Central memory CD4-positive, alpha-beta T cell (primary cell): ENCODE results near the gene C2CD2.

Experiments used
- DNase-seq: peaks from one replicate; pipeline ENCODE4 v3.0.0; 2022

C2CD2 gene

DNA sequence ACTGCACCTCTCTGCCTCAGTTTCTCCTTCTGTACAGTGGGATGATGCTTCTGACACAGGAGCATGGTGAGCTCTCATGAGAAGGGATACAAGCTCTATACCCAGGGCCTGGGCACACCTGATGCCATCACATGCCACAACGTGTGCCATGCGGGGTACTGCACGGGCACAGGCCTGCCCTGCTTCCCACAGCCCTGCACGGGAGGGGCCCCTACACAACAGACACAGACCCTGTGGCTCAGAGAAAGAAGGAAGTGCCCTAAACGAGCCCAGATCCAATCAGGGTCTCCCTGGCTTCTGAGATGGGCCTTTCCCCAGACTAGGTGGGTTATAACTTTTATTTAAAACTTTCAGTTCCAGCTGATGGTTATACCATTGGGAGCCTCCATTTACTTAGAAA, 24.6 kb downstream of the C2CD2 start:
- no peak for DNase-seq

DNA sequence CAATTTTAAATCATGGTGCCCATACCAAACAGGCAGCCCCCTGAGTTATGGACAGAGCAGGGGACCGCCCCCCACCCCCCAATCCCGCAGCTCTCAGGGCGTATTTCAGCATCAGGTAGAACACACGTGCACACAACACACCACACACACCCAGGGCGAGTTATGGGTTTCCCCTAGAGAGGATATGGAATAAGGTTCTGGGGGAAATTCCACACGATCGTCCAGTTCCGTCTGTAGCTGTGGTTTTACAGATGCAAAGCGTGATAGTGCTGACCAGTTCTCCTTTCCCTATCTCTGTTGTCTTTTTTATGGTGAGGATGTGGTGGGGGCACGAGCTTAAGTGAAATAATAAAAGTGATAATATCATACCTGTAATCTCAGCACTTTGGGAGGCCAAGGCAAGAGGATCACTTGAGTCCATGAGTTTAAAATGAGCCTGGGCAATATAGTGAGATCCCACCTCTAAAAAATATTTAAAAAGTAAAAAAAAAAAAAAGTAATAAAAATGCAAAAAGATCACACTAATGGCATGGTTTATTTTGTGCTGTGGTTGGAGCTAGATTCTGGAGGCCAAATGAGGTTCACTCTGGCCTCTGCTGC, 25.1 kb downstream of the C2CD2 start:
- no peak for DNase-seq

DNA sequence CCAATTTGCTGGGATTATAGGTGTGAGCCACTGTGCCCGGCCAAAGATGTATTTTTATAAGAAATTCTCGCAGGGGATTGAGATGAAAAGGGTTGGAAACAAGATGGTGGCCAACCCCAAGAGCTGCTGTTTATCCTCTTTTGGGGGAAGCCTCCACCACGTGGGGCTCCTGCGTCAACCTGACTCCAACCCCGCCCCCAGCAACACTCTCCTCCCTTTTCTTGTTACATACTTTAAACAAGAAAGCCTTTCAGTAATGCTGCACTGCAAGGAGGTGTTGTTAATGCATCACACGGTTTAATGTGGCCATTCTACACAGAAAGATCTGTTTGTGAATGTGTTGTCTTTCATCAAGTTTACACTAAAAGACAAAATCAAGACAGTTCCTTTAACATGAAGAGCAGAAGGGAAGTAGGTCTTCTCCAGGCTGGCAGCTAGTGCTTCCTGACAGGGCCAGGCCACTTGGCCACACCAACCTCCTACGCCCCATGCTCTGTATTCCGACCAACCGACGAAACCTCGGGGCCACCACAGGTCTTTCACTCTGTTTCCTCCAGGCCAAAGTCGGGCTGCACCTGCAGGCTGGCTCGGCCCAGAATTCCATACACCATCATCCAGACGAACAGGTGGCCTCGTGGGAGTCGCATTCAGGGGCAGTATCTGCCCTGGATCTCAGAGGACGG, 25.9 kb downstream of the C2CD2 start:
- DNase-seq: no peak

DNA sequence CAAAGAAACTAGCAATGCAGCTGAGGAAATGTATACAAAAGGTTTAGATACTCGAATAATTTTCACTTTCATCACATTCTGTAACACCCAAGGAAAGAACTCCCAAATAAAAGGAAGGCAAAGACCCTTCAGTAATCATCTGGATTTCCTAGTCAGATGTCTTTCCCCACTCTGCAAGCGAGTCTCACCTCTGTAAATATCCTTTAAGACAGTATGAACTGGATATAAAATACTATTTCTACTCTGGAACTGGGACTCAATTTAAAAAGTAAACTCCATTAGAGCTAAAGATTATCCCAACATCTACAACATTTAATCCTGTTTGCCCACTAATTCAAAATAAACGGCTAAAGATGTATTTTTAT, 27.0 kb downstream of the C2CD2 start:
- DNase-seq: no peak

DNA sequence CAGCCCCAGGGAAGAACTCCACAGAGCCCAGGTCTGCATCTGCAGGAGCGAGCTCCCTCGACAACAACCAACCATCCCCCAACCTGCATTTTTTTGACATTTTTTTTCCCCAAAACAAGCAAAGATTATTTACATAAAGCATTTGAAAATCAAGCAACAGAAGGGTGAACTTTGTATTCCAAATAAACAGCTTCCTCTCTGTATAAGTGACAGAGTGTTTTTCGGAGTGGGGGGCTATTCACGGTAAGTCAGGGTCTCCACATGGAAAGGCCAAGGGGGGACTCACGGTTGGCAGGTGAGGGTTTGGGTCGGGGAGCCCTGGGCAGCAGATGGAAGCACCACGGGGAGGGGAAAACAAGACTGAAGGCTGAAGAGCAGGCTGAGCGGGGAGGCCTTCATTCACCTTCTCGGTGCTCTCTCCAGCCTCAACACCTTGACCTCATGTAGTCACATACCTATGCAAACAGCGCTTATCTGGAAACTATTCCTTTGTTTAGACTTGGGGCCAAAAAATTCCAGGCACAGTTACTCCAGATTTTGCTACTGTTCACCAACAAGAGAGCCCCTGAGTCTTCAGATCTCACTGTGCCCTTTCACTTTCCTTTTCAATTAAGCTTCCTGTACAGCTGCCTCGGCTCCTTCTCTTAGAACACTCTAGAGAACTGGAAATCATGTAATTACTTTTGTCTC, 27.6 kb downstream of the C2CD2 start:
- DNase-seq: peak; percentile 54

DNA sequence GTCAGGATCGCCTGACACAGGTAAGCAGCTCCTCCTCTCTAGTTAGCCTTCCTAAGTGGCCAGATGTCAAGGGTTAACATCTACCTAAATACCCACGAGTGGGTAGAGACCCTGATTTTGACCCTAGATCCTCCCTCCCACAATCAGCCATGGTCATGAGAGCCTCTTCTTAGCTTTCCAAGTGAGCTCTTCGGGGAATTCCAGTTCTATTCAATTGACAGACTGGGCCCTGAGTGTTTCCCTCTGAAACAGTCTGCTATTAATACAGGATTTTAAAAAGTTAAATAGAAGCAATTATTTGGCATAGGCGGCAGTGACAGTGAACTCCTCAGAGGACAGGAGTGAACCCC, 28.1 kb downstream of the C2CD2 start:
- DNase-seq: no peak

DNA sequence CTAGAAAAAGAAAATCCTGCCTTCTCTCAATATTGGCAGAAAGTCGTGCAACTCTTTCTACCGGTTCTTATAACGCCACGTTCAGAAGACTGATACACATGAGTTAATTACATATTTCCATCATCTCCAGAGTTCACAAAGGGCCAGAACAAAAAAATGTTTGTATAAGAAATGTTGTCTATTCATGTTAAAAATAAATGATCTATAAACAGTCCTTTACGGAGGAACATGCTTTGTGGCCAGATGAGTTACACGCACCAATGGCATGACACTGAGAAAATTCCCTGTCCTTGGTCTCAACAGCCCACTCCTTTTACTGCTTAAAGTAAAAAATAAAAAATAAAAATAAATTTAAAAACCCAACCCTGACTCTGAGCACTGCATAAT, 29.5 kb downstream of the C2CD2 start:
- no peak for DNase-seq

DNA sequence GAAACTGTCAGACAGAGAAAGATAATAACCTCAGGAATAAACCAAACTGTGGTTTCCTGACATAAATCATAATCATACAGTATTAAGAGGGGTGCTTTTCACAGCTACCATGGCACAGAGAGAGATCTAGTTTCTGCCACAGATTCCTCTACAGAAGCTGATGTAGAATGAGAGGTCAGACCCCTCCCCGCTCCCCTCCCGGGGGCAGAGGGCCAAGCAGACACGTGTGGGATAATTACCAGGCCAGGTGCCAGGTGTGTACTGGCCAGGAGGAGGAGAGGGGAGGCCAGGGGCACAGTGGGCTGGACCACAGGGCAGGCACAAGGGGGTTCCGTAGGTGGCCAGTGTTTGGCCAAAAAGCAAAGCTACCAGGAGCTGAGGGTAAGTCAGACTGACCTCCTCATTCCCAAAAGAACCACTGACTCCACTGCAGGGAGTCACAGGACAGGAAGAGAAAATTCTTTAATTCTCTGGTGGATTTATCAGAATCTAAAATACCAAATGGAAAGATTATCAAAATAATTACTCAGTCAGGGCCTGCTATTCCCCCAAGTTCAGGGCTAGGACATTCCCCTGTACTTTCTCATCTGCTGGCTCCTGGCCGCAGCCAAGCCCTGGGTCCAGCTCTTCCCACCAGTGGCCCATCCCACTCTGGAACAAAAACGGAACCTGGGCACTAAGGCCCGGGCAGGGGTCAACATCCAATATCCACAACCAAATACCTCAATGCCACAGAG, 30.0 kb downstream of the C2CD2 start:
- DNase-seq: no peak

DNA sequence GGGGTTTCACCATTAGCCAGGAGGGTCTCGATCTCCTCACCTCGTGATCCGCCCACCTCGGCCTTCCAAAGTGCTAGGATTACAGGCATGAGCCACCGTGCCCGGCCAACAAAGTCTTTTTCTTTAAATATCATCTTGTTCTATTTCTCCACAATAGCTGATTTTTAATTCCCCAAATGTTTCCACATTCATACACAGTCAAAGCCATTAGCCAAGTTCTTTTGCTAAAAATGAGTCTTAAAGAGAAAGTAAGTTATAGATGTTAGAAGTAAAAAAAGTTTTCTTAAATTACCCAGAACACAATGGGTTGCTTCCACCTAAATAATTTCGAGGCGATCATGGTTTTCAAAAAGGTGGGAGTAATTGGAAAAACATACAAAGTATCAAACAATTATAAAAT, 30.6 kb downstream of the C2CD2 start:
- DNase-seq: no peak

DNA sequence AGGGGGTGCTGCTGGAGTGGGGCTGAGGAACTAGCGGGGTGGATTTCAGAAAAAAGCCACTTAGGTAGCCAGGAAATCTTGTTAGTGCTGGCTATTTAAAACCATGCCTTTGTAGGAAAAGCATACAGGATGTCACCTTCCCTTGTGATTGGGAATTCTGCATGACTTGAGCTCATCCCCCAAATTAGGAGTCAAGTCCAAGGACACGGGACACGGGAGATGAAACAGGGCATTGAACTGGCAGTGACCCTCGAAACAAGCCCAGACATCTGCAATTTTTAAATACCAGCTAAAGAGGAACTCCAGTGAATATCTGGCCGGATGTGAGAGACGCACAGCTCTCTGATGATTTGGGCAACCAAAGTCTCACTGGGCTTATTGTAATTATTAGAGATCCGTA, 32.8 kb downstream of the C2CD2 start:
- DNase-seq: no peak

DNA sequence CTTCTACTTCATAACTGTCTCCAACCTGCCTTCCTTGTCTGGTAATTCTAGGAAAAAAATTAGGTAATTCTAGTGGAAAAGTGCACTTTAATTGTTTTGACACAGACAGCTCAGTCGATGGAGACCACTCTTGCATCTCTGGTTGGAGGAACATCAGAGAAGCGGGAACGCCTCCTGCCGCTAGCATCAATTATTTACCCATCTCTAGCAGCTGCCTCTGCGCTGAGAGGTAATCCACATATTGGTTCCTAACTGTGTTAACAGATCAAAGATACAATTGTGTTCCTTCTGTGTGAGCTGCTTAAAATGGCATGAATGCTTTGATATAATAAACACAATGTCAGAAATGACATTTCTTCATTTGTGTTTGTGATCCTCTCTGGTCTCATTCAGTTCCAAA, 33.3 kb downstream of the C2CD2 start:
- DNase-seq: no peak

DNA sequence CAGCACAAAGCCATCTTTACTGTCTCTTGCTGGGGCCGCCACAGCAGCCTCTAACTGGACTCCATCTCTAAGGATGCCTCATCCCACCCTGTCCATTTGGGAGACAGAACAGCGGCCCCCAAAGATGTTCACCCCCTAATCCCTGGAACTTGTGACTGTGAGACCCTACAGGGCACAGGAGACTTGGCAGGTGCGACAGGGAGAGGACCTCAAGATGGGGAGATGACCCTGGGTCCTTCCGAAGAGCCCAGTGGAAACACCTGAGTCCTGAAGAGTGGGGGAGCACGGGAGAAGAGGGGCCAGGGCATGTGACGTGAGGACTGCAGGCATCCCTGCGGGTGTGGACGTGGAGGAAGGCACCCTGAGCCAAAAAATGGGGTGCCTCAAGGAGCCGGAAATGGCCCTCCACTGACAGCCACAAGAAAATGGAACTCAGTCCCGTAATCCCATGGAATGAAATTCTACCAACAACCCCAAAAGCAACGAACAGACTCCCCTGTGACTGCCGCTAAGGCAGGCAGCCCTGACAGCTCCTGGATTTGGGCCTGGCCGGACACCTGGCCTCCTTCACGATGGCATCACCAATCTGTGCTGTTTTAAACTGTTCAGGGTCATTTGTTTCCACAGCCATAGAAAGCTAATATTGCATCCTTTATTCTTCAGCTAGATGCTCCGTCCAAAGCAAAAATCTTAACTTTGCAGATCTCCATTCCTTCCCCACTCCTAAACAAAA, 34.0 kb downstream of the C2CD2 start:
- no peak for DNase-seq

DNA sequence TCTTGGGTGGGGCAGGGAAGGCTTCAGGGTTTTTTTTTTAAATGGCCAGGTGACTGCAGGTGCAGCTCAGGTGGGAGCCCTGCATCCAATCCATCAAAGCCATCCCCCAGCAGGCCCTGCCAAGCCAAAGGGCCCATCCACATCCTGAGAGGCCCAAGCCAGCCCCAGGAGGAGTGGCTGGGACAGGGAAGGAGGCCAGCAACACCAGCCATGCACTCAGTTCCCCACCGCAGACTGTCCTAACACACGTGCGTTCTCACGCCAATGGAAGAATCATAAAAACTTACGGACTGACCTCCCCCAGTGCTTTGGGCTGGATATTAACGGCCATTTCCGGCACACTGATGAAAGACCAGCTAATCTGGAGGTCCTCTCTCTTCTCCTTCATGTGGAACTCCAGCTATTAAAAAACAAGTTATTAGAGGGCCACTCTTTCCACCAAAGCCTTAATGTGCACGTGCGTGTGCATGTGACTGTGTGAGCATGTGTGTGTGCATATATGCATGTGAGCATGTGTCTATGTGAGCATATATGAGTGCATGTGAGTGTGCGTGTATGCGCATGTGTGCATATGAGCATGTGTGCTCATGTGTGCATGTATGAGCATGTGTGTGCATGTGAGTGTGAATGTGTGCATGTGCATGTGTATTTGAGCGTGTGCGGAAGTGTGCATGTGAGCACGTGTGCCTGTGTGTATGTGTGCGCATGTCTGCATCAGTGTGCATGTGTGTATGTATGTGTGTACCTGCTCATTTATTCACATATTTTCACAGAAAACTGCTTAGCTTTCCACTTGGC, 35.1 kb downstream of the C2CD2 start:
- DNase-seq: no peak

DNA sequence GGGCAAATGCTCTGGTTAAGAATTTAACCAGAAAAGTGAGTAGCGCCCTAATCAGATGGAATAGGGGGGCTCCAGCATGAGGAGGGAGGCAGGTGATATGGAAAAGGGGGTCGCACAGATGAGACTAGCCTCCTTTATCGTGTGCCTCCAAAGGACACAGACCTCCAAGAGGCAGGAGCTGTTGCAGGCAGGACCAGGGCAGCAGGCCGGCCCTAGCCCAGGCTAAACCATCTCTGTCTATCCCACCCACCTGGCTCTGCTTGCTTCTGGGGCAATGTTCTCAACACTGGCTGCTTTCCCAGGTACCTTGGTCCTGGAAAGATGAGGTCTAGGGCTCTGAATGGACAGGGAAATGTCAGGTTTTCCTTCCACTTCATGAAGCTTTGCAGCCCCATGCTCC, 36.3 kb downstream of the C2CD2 start:
- DNase-seq: no peak

DNA sequence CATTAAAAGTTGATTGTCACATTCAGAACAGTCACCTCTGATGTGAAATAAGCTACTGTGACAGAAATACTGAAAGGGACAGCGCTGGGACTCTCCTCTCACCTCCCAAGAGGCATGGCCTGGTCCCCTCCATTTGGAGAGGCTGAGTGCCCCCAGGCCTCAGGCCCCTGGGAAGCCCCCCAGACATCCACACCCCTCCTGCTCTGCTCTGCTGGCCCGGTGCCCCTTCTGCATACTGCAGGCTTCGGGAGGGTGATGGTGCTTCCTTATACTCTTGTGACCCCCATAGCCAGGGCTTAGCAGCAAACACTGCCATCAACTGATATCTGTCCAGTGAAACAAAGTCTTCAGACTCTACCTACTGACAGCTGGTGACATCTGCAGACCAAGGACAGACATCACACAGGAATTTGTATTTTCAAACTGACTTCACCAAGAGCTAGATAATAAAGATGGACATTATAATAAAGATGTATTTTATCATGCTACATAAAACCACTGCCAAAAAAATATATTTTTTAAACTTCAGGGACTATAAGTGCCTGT, 36.9 kb downstream of the C2CD2 start:
- DNase-seq: no peak

DNA sequence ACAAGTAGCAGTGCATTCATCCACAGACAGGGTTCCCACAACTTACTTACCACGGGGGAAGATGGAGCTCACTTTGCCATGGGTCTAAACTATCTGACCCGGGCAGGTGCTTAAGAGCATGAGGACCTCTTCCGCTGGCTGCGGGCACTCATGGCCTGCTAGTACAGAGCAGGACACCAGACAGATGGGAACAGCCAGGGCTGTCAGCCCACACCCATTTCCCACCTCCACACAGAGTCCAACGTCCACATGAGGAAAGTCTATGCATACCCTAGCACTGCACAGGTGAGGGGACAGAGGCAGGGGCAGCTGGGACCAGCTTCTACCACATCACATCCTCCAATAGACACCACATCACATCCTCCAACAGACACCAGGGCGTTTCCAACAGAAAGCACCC, 38.9 kb downstream of the C2CD2 start:
- no peak for DNase-seq

DNA sequence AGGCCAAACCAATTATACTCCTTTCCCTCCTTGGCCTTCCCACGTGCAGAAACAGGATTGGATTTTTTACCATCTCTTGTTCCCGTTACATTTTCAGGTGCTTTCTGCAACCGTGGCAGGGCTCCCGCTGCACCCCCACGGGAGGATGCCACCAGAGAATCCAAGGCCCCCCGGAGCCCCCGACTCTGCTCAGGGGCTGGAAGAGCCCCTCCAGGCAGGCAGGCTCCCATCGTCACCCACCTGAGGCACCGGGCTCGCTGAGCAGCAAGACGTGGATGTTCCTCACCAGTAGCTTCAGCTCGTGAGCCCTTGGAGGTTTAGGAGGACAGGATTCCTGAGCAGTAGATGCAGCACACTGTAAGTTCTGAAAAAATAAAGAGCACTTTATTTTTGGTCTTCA, 39.5 kb downstream of the C2CD2 start:
- DNase-seq: no peak

DNA sequence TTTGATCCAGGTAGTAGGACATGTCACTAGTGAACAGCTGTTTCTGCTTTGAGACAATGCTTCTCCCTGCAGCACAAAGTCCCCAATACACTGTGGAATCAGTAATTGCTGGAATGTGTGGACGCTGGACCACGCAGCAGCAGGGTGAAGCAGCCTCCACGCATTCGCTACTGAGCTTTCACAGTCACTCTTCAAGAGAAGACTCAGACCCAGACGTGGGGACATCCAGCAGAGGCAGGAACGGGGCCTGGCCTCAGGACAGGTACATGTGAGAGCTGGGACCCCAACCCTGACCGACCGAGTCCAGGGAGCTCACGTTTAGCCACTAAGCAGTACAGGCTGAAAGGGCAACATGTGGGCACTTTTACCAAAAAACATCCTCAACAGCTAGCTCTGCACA, 40.6 kb downstream of the C2CD2 start:
- no peak for DNase-seq

DNA sequence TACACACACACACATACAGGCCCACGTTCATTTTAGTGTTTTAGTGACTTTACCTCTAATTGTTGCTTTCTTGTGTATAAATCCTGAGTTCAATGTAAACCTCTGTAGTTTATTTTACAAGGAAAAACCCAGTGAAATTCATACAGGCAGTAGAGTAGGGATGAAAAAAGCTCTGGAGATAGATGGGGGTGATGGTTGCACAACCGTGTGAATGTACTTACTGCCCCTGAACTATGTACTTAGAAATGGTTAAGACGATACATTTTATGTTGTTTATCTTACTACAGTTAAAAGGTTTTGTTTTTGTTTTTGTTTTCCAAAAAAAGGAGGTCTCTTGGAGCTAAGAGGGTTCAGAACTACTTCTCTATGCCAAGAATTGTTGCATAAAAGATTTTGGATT, 45.0 kb downstream of the C2CD2 start:
- no peak for DNase-seq

DNA sequence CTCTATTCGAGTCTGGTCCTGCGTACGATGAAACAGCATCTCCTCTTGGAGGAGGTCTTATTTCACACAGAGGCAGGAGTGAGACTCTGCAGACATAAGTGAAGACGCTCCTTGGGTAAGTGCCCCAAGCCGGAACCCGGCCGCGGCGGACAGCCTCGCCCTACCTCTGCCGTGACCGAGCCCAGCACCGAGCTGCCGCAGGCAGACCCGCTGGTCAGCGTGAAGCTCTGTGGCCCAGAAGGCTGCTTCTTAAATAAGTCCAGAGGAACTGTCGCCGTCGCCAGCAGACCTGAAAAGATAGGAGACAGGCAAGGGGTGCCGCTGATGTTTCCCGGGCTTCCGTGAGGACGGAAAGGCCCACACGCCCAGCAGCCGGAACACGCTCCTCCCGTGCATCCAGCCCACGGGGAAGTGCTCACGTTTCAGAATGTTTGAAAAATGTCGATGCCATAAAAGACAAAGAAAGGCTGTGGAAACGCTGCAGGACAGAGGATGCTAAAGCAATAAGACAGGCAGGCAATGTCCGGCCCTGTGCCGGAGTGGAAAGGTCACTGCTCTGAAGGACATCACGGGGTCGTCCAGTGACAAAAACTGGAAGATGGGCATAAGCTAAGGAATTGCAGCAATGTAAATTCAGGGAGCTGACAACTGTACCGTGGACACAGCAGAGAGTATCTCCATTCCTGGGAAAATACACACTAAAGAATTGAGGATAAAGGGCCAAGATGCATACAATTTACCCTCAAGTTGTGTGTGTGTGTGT, 46.1 kb downstream of the C2CD2 start:
- DNase-seq: no peak

DNA sequence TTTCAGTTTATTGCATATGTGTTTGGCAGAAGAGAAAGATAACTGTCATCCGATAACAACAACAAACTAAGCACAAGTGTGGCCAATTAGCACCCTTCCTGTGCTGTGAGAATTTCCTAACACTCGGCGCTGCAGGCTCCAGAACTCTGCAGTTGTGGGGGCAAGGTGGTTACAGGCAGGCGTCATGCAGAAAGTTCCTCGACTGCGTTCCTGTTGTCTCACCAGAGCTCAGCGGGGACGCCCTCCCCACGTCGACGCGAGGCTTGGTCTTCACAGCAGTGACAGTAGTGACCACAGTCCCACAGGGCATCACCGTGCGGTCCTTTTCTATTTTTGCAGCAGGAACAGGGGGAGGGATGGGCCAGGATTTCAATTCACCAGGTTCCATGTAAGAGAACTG, 47.0 kb downstream of the C2CD2 start:
- no peak for DNase-seq
